Lower leg skin (tissue), 3 donors: ENCODE data around the gene ZNF506.

Source experiments
- POLR2A ChIP-seq, 2 donors: fragments of 450-650 bp; IDR thresholded peaks; one replicate each; pipeline ENCODE4 v1.6.1; 2016 to 2017; ENCODE audit warnings: antibody characterized with exemption in 2 of 2, mild to moderate bottlenecking in 1 of 2, moderate library complexity in 1 of 2
- TF ChIP-seq, protein P1 (sequence below), 3 donors: fragments of 450-650 bp; IDR thresholded peaks; one replicate each; pipeline ENCODE4 v1.5.1; 2016; ENCODE audit warnings: antibody characterized with exemption in 3 of 3, mild to moderate bottlenecking in 3 of 3, moderate library complexity in 2 of 3

DNA sequence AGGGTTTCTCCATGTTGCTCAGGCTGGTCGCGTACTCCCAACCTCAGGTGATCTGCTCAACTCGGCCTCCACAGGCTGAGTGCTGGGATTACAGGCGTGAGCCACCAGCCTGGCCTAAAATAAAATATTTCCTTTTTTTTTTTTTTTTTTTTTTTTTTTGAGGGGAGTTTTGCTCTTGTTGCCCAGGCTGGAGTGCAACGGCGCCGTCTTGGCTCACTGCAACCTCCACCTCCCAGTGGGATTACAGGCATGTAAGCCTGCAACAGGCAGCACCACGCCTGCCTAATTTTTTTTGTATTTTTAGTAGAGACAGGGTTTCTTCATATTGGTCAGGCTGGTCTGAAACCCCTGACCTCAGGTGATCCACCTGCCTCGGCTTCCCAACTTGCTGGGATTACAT is 4.9 kb downstream of the ZNF506 start:
- TF ChIP-seq, protein P1, sequence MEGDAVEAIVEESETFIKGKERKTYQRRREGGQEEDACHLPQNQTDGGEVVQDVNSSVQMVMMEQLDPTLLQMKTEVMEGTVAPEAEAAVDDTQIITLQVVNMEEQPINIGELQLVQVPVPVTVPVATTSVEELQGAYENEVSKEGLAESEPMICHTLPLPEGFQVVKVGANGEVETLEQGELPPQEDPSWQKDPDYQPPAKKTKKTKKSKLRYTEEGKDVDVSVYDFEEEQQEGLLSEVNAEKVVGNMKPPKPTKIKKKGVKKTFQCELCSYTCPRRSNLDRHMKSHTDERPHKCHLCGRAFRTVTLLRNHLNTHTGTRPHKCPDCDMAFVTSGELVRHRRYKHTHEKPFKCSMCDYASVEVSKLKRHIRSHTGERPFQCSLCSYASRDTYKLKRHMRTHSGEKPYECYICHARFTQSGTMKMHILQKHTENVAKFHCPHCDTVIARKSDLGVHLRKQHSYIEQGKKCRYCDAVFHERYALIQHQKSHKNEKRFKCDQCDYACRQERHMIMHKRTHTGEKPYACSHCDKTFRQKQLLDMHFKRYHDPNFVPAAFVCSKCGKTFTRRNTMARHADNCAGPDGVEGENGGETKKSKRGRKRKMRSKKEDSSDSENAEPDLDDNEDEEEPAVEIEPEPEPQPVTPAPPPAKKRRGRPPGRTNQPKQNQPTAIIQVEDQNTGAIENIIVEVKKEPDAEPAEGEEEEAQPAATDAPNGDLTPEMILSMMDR (IDR thresholded peaks at IDR 0.05): no peak
- TF ChIP-seq POLR2A (IDR thresholded peaks at IDR 0.05): no peak
